K562 (cell line): Measurements from ENCODE around the gene ABLIM2. TPM values are rescaled to one million over a fixed set of nuclear protein-coding genes. Genes with fewer than 3 reads are reported as not detected.
A peak's percentile ranks its signal among the peaks of the same experiment; 100 is the strongest.

Experiments used
- CBFA2T3 ChIP-seq: fragments of 450-650 bp; IDR thresholded peaks from 2 replicates; pipeline ENCODE4 v1.6.1; 2017
- CREM ChIP-seq: IDR thresholded peaks from 2 replicates; pipeline ENCODE4 v1.6.1; 2014; ENCODE audit warnings: antibody characterized with exemption, low read depth
- E2F3 ChIP-seq: fragments of 250-450 bp; sonication (Bioruptor Pico); IDR thresholded peaks from 2 replicates; pipeline ENCODE4 v1.4.0; 2020; ENCODE audit warnings: mild to moderate bottlenecking
- ELF1 ChIP-seq: fragments of 200-800 bp; sonication (Bioruptor generic); IDR thresholded peaks from 2 replicates; pipeline ENCODE4 v1.6.1; 2016; ENCODE audit warnings: missing genetic modification characterization, missing compliant biosample characterization
- FOXK2 ChIP-seq, 2 experiments: fragments of 450-650 bp; IDR thresholded peaks in 1 of 2; conservative IDR thresholded peaks in 1 of 2; 2 replicates each; pipeline ENCODE4 v1.6.1; 2016; ENCODE audit warnings: low read depth in 2 of 2, mild to moderate bottlenecking in 1 of 2
- HNRNPL ChIP-seq: fragments of 200-400 bp; formaldehyde crosslinking; IDR thresholded peaks from 2 replicates; pipeline ENCODE4 v1.6.1; 2017; ENCODE audit warnings: low read depth, mild to moderate bottlenecking, low read length
- KDM4B ChIP-seq, 2 experiments: fragments of 450-650 bp in 1 of 2; sonication (generic) in 1 of 2; IDR thresholded peaks; 2 replicates each; pipeline ENCODE4 v1.6.1; 2016 to 2017; ENCODE audit warnings: borderline replicate concordance in 2 of 2, antibody characterized with exemption in 1 of 2, low read depth in 1 of 2, mild to moderate bottlenecking in 1 of 2
- KLF6 ChIP-seq: fragments of 250-450 bp; sonication (Bioruptor Pico); IDR thresholded peaks from 2 replicates; pipeline ENCODE4 v1.4.0; 2020; ENCODE audit warnings: mild to moderate bottlenecking, moderate library complexity, borderline replicate concordance
- MEF2A ChIP-seq: IDR thresholded peaks from 2 replicates; pipeline ENCODE4 v1.6.1; 2011; ENCODE audit warnings: low read depth, mild to moderate bottlenecking, low read length, moderate library complexity; ENCODE audit not compliant: control insufficient read depth
- PHF21A ChIP-seq: fragments of 450-650 bp; IDR thresholded peaks from 2 replicates; pipeline ENCODE4 v1.6.1; 2017; ENCODE audit warnings: low read depth, borderline replicate concordance
- PURB ChIP-seq: sonication (generic); formaldehyde crosslinking; IDR thresholded peaks from 2 replicates; pipeline ENCODE4 v1.9.0; 2021; ENCODE audit warnings: low read depth, mild to moderate bottlenecking, missing genetic modification reagents
- RERE ChIP-seq: sonication (generic); formaldehyde crosslinking; IDR thresholded peaks from 2 replicates; pipeline ENCODE4 v1.8.0; 2023; ENCODE audit warnings: missing genetic modification reagents, mild to moderate bottlenecking, borderline replicate concordance
- SMAD1 ChIP-seq: fragments of 150-350 bp; IDR thresholded peaks from 2 replicates; pipeline ENCODE4 v1.6.1; 2014; ENCODE audit warnings: low read length, low read depth; ENCODE audit not compliant: partially characterized antibody
- SMARCC2 ChIP-seq: fragments of 450-650 bp; IDR thresholded peaks from 2 replicates; pipeline ENCODE4 v1.6.1; 2017; ENCODE audit warnings: antibody characterized with exemption, moderate library complexity, mild to moderate bottlenecking, low read depth
- SRSF3 ChIP-seq: fragments of 200-400 bp; formaldehyde crosslinking; IDR thresholded peaks from 2 replicates; pipeline ENCODE4 v1.6.1; 2016; ENCODE audit warnings: mild to moderate bottlenecking, low read length, moderate library complexity; ENCODE audit not compliant: insufficient read depth
- XRCC5 ChIP-seq: fragments of 200-400 bp; formaldehyde crosslinking; IDR thresholded peaks from 2 replicates; pipeline ENCODE4 v1.6.1; 2017; ENCODE audit warnings: low read depth, mild to moderate bottlenecking, low read length
- YY1 ChIP-seq, 3 experiments: IDR thresholded peaks; 2 replicates each; pipeline ENCODE4 v1.6.1; 2011; ENCODE audit warnings: low read length in 2 of 3, mild to moderate bottlenecking in 2 of 3, moderate library complexity in 2 of 3, borderline replicate concordance in 1 of 3, control low read depth in 1 of 3, low read depth in 1 of 3; ENCODE audit not compliant: insufficient read depth in 3 of 3, insufficient replicate concordance in 2 of 3, control insufficient read depth in 1 of 3, insufficient read length in 1 of 3; ENCODE audit errors: extremely low read depth in 1 of 3
- ZNF707 ChIP-seq: fragments of 250-450 bp; sonication (Bioruptor Pico); conservative IDR thresholded peaks from 2 replicates; pipeline ENCODE4 v1.8.0; 2022; ENCODE audit warnings: inconsistent platforms, mild to moderate bottlenecking, moderate library complexity
- ZNF75A ChIP-seq: fragments of 450-650 bp; formaldehyde crosslinking; IDR thresholded peaks from 2 replicates; pipeline ENCODE4 v1.4.0; 2020; ENCODE audit warnings: mild to moderate bottlenecking
- polyA plus RNA-seq, 8 experiments: library from polyadenylated mRNA; depleted of rRNA in 4 of 8; stranded (reverse) in 5 of 8; unstranded in 3 of 8; fragments of >200 nt; fragmentation: Nextera tagmentation in 2 of 8; fragmentation: Illumina TruSeq in 1 of 8; extraction: Ambion mirVana in 2 of 8; extraction: Trizol in 1 of 8; gene quantifications; 2 replicates each; pipeline versions ENCODE4 v1.2.1 to v1.2.3, GENCODE V29; 2011 to 2014; ENCODE audit warnings: inconsistent platforms in 1 of 8, missing spikeins in 1 of 8
- total RNA-seq, 7 experiments: library from RNA; depleted of rRNA in 6 of 7; stranded (reverse); fragments of >200 nt in 6 of 7; fragmentation: Illumina TruSeq in 2 of 7; extraction: Trizol in 2 of 7; gene quantifications; 2 replicates each; pipeline versions ENCODE4 v1.2.1 to v1.2.3, GENCODE V29; 2011 to 2021; ENCODE audit warnings: low replicate concordance in 1 of 7

The ABLIM2 gene
- total and polyA plus RNA-seq, 9 of the 15 experiments (the other 6 are each of a cell fraction or from before 2014, with no cell fraction given), result not detected

DNA sequence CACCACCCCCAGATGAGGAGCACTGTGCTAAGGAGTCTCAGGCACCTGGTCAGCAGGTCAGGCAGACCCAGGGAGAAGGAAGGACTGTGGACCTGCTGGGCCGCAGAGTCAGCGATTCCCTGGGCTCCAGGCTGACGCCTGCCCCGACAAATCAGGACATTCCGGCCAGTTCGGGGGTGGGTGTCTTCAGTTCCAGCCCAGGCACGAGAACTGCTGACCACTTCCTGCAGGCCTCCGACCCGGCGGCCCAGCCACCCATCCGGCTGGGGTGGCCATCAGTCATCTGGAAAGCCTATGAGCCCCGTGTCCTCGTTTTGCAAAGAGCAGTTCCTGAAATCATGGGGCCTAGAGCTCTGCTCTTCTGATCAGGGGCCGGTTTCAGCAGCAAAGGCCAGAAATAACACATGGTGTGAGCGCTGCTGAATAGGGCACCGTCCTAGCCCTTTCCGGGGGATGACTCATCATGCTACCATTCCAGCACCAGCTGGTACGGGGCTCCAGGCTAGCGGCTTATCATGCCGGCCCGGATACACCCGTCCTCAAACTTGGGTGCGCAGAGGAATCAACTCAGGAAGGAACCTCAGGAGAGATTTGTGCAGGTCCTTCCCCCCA lies 32.6 kb upstream of the ABLIM2 start (continued):
- no peak for TF ChIP-seq PHF21A
- TF ChIP-seq CREM, result no peak
- TF ChIP-seq ELF1, result no peak
- no peak for TF ChIP-seq XRCC5
- TF ChIP-seq RERE (CRISPR knock-in tag), result no peak
- no peak for TF ChIP-seq SMARCC2
- no peak for TF ChIP-seq HNRNPL
- TF ChIP-seq CBFA2T3, result peak; percentile 83
- no peak for TF ChIP-seq MEF2A
- no peak for TF ChIP-seq ZNF707 (CRISPR knock-in tag)
- no peak for TF ChIP-seq FOXK2 (conservative IDR thresholded peaks at IDR 0.05 in 1 of 2, IDR thresholded peaks at IDR 0.05 in 1 of 2; ENCODE audit: low read depth in 2 of 2)
- no peak for TF ChIP-seq SMAD1
- TF ChIP-seq E2F3 (CRISPR knock-in tag), result no peak
- TF ChIP-seq KDM4B (IDR thresholded peaks at IDR 0.05; ENCODE audit: borderline replicate concordance in 2 of 2, low read depth in 1 of 2), result no peak
- no peak for TF ChIP-seq YY1 (IDR thresholded peaks at IDR 0.05; ENCODE audit: borderline replicate concordance in 1 of 3, control insufficient read depth in 1 of 3, extremely low read depth in 1 of 3, insufficient read depth in 3 of 3, insufficient read length in 1 of 3, insufficient replicate concordance in 2 of 3, low read depth in 1 of 3, low read length in 2 of 3)
- no peak for TF ChIP-seq ZNF75A (CRISPR knock-in tag)
- no peak for TF ChIP-seq SRSF3
- TF ChIP-seq KLF6 (CRISPR knock-in tag), result no peak
- TF ChIP-seq PURB, result no peak
